K562 (cell line): Measurements from ENCODE around the gene EXOG. TPM values are rescaled to one million over a fixed set of nuclear protein-coding genes. Genes with fewer than 3 reads are reported as not detected.
A peak's percentile ranks its signal among the peaks of the same experiment; 100 is the strongest.

Experiments
- ATAC-seq: fragments of 200-7000 bp; cut with Tn5 transposase; 3 replicates; pipeline ENCODE4 v1.9.1; 2020; ENCODE audit warnings: moderate library complexity
- BruUV-seq: library from RNA; stranded (reverse); fragments of 400-500 nt; replicated peaks from 2 replicates; lab custom pipeline; 2021; lab: Mats Ljungman, UMichigan
- CTCF ChIA-PET: fragments of 300-600 bp; formaldehyde crosslinking; extraction: SDS; loops from one replicate; lab custom pipeline; 2021; ENCODE audit warnings: low intra/inter-chr PET ratio; lab: Yijun Ruan, JAX
- POLR2A ChIA-PET: fragments of 300-600, 350-650 bp; sonication (Branson Sonifier 250); formaldehyde crosslinking; extraction: SDS; loops from one replicate; lab custom pipeline; 2021; ENCODE audit warnings: antibody characterized with exemption, inconsistent platforms; lab: Yijun Ruan, JAX
- DNase-seq, 4 experiments: peaks; one replicate each; pipeline versions ENCODE4 v3.0.0 to v3.0.0-alpha.2; 2011 to 2018; ENCODE audit warnings: low spot score in 3 of 4, mixed read lengths in 3 of 4; ENCODE audit errors: extremely low read depth in 1 of 4
- FAIRE-seq: peaks from 2 replicates; lab custom pipeline; 2011; peaks lifted over from hg19 to GRCh38; lab: Jason Lieb, UNC
- H2AFZ ChIP-seq: 2 replicates; pipeline ENCODE4 v1.6.0; 2011; ENCODE audit warnings: low read depth, low read length, control low read depth, inconsistent platforms
- H3K27ac ChIP-seq: fragments of 200-600 bp; 3 replicates; pipeline ENCODE4 v1.8.0; 2011; ENCODE audit warnings: low read depth, mild to moderate bottlenecking, control low read depth, inconsistent platforms, low read length, moderate library complexity, mixed read lengths; ENCODE audit errors: extremely low read depth
- H3K27me3 ChIP-seq, 2 experiments: fragments of 300-600 bp in 1 of 2; 2 replicates in 1 of 2; 3 replicates in 1 of 2; pipeline versions ENCODE4 v1.6.0 to v1.8.0; 2011; ENCODE audit warnings: inconsistent platforms in 2 of 2, low read length in 2 of 2, mild to moderate bottlenecking in 1 of 2, mixed read lengths in 1 of 2, moderate library complexity in 1 of 2; ENCODE audit not compliant: control insufficient read depth in 2 of 2, insufficient read depth in 2 of 2
- H3K36me3 ChIP-seq: fragments of 300-600 bp; 3 replicates; pipeline ENCODE4 v1.8.0; 2011; ENCODE audit warnings: mild to moderate bottlenecking, low read length, inconsistent platforms; ENCODE audit not compliant: control insufficient read depth, insufficient read depth
- H3K4me1 ChIP-seq, 2 experiments: fragments of 200-600 bp in 1 of 2; replicated peaks in 1 of 2; 2 replicates in 1 of 2; 3 replicates in 1 of 2; pipeline versions ENCODE4 v1.5.1 to v1.8.0; 2011; ENCODE audit warnings: inconsistent platforms in 2 of 2, low read length in 2 of 2, mild to moderate bottlenecking in 1 of 2, mixed read lengths in 1 of 2, moderate library complexity in 1 of 2; ENCODE audit not compliant: control insufficient read depth in 2 of 2, insufficient read depth in 2 of 2
- H3K4me2 ChIP-seq: 2 replicates; pipeline ENCODE4 v1.6.1; 2011; ENCODE audit warnings: low read length, control low read depth, inconsistent platforms, mixed read lengths; ENCODE audit not compliant: insufficient read depth
- H3K4me3 ChIP-seq: fragments of 200-600 bp; sonication (generic), shearing (Covaris generic); 2 replicates; pipeline ENCODE4 v1.5.1; 2016; ENCODE audit warnings: control low read depth, inconsistent platforms
- H3K79me2 ChIP-seq: fragments of 200-600 bp; 3 replicates; pipeline ENCODE4 v1.8.0; 2011; ENCODE audit warnings: low read length, inconsistent platforms; ENCODE audit not compliant: control insufficient read depth, insufficient read depth
- H3K9ac ChIP-seq, 2 experiments: 2 replicates each; pipeline versions ENCODE4 v1.6.0 to v1.6.1; 2011; ENCODE audit warnings: low read depth in 2 of 2, low read length in 2 of 2, control low read depth in 1 of 2, inconsistent platforms in 1 of 2, mild to moderate bottlenecking in 1 of 2, mixed read lengths in 1 of 2; ENCODE audit not compliant: insufficient read depth in 1 of 2
- H3K9me1 ChIP-seq: one replicate; pipeline ENCODE4 v1.6.0; 2011; ENCODE audit warnings: inconsistent platforms, mild to moderate bottlenecking, low read length, moderate library complexity; ENCODE audit not compliant: control insufficient read depth, insufficient read depth
- H3K9me3 ChIP-seq: replicated peaks from 2 replicates; pipeline ENCODE4 v1.5.1; 2011; ENCODE audit warnings: low read depth, low read length, inconsistent platforms; ENCODE audit not compliant: control insufficient read depth, insufficient read depth
- H4K20me1 ChIP-seq: replicated peaks from 2 replicates; pipeline ENCODE4 v1.6.1; 2011; ENCODE audit warnings: low read length, inconsistent platforms, mixed read lengths; ENCODE audit not compliant: control insufficient read depth, insufficient read depth
- ARID3A ChIP-seq: IDR thresholded peaks from 2 replicates; pipeline ENCODE4 v1.6.1; 2012; ENCODE audit warnings: low read depth, low read length, improper control_type of control experiment, borderline replicate concordance
- ATF1 ChIP-seq, 2 experiments: fragments of 450-650 bp in 1 of 2; IDR thresholded peaks; 2 replicates each; pipeline ENCODE4 v1.6.1; 2016; ENCODE audit warnings: missing compliant biosample characterization in 1 of 2, missing genetic modification characterization in 1 of 2
- DEAF1 ChIP-seq: fragments of 450-650 bp; formaldehyde crosslinking; IDR thresholded peaks from 2 replicates; pipeline ENCODE4 v1.4.0; 2020; ENCODE audit warnings: mild to moderate bottlenecking, moderate library complexity
- HMBOX1 ChIP-seq: sonication (generic); IDR thresholded peaks from 2 replicates; pipeline ENCODE4 v1.6.1; 2016
- HOXB6 ChIP-seq: fragments of 250-450 bp; sonication (Bioruptor Pico); IDR thresholded peaks from 2 replicates; pipeline ENCODE4 v1.5.1; 2022; ENCODE audit warnings: mild to moderate bottlenecking, borderline replicate concordance
- IRF9 ChIP-seq: fragments of 450-650 bp; IDR thresholded peaks from 2 replicates; pipeline ENCODE4 v1.6.1; 2016; ENCODE audit warnings: missing biosample characterization, missing genetic modification characterization
- JUNB ChIP-seq: fragments of 450-650 bp; formaldehyde crosslinking; conservative IDR thresholded peaks from 2 replicates; pipeline ENCODE4 v1.4.0; 2020; ENCODE audit warnings: mild to moderate bottlenecking
- MAFK ChIP-seq: IDR thresholded peaks from 2 replicates; pipeline ENCODE4 v1.6.1; 2011; ENCODE audit warnings: low read length, improper control_type of control experiment
- MEIS2 ChIP-seq: fragments of 450-650 bp; IDR thresholded peaks from 2 replicates; pipeline ENCODE4 v1.6.1; 2014; ENCODE audit warnings: mild to moderate bottlenecking; ENCODE audit not compliant: partially characterized antibody
- MTA1 ChIP-seq: fragments of 450-650 bp; IDR thresholded peaks from 2 replicates; pipeline ENCODE4 v1.6.1; 2017; ENCODE audit warnings: borderline replicate concordance
- NCOA1 ChIP-seq: fragments of 450-650 bp; IDR thresholded peaks from 2 replicates; pipeline ENCODE4 v1.6.1; 2016; ENCODE audit warnings: low read depth
- NR4A1 ChIP-seq, 2 experiments: fragments of 250-450 bp in 1 of 2; fragments of 450-650 bp in 1 of 2; sonication (Bioruptor Pico) in 1 of 2; IDR thresholded peaks; 2 replicates each; pipeline versions ENCODE4 v1.4.0 to v1.6.1; 2016 to 2020; ENCODE audit warnings: mild to moderate bottlenecking in 2 of 2, missing compliant biosample characterization in 1 of 2, missing genetic modification characterization in 1 of 2, moderate library complexity in 1 of 2
- POLR2AphosphoS5 ChIP-seq: IDR thresholded peaks from 2 replicates; pipeline ENCODE4 v1.6.1; 2011; ENCODE audit warnings: mild to moderate bottlenecking, low read depth, low read length, moderate library complexity; ENCODE audit not compliant: control insufficient read depth, insufficient read depth
- PTRF ChIP-seq: fragments of 450-650 bp; IDR thresholded peaks from 2 replicates; pipeline ENCODE4 v1.6.1; 2016; ENCODE audit warnings: mild to moderate bottlenecking, missing genetic modification characterization, missing compliant biosample characterization
- ZBED1 ChIP-seq: IDR thresholded peaks from 2 replicates; pipeline ENCODE4 v1.6.1; 2014
- ZNF76 ChIP-seq: fragments of 250-450 bp; sonication (Bioruptor Pico); IDR thresholded peaks from 2 replicates; pipeline ENCODE4 v1.4.0; 2020; ENCODE audit warnings: mild to moderate bottlenecking, moderate library complexity, borderline replicate concordance
- ZNF764 ChIP-seq: fragments of 250-450 bp; sonication (Bioruptor Pico); IDR thresholded peaks from 2 replicates; pipeline ENCODE4 v1.4.0; 2020; ENCODE audit warnings: low read depth, mild to moderate bottlenecking, moderate library complexity
- ZNF77 ChIP-seq: fragments of 250-450 bp; sonication (Bioruptor Pico); IDR thresholded peaks from 2 replicates; pipeline ENCODE4 v1.5.0; 2020
- WGBS: fragments of 100-300 bp; shearing (Covaris generic); methylation state at CpG from one replicate; pipeline ENCODE4 v1.1.6; 2016; ENCODE audit warnings: low coverage, mixed read lengths; ENCODE audit not compliant: insufficient coverage; ENCODE audit errors: missing lambda C conversion rate; 5-methylcytosine and 5-hydroxymethylcytosine counted together
- in situ Hi-C: fragments of 300-500 bp; cut with MboI; formaldehyde crosslinking; loops from 4 replicates; pipeline ENCODE4 v1.15.0; 2018; ENCODE audit warnings: inconsistent platforms, mixed read lengths
- intact Hi-C: fragments of 100-400 bp; cut with micrococcal nuclease; formaldehyde crosslinking; loops from 2 replicates; pipeline ENCODE4 v1.14.2; 2022
- polyA plus RNA-seq, 8 experiments: library from polyadenylated mRNA; depleted of rRNA in 4 of 8; stranded (reverse) in 5 of 8; unstranded in 3 of 8; fragments of >200 nt; fragmentation: Nextera tagmentation in 2 of 8; fragmentation: Illumina TruSeq in 1 of 8; extraction: Ambion mirVana in 2 of 8; extraction: Trizol in 1 of 8; gene quantifications; 2 replicates each; pipeline versions ENCODE4 v1.2.1 to v1.2.3, GENCODE V29; 2011 to 2014; ENCODE audit warnings: inconsistent platforms in 1 of 8, missing spikeins in 1 of 8
- total RNA-seq, 7 experiments: library from RNA; depleted of rRNA in 6 of 7; stranded (reverse); fragments of >200 nt in 6 of 7; fragmentation: Illumina TruSeq in 2 of 7; extraction: Trizol in 2 of 7; gene quantifications; 2 replicates each; pipeline versions ENCODE4 v1.2.1 to v1.2.3, GENCODE V29; 2011 to 2021; ENCODE audit warnings: low replicate concordance in 1 of 7

EXOG gene
- total and polyA plus RNA-seq, 9 of the 15 experiments (the other 6 are each of a cell fraction or from before 2014, with no cell fraction given): 10.8 to 21.7 (median 14.8) TPM

GRCh38 chr3:38516669-38517068 lies 20.5 kb downstream of the EXOG start:
- no TSS peak for BruUV-seq
- Histone ChIP-seq H4K20me1 (no peaks in the 10 kb centered on the region), H3K79me2 (no peaks in the 10 kb centered on the region), H3K27ac (no peak overlapping the region), H3K4me1 (no peaks in the 10 kb centered on the region), H3K4me3 (no peak overlapping the region), H3K27me3 (no peaks in the 10 kb centered on the region), H3K9me1 (no peaks in the 10 kb centered on the region), H3K9ac (no peak overlapping the region), H3K9me3 (no peaks in the 10 kb centered on the region), H3K36me3 (peaks cover 9% of the 10 kb centered on the region; the same call in 2 of the 3 replicates), H3K4me2 (no peak overlapping the region), H2AFZ (no peak overlapping the region)
- DNase-seq: peak in 1 of 4 experiments; percentile 20
- in situ Hi-C loops: no loop called here
- no peak for FAIRE-seq
- ATAC-seq: peak; percentile 76
- POLR2A ChIA-PET: interaction anchor here (0.7 to 0.8 kb wide), 2 partner anchors 20 to 243 kb away, joined by 3 to 4 read pairs; partner anchors contain the start of gene EXOG
- 25% methylated on average over 1 of the region's 1 CpG for whole genome bisulfite sequencing
- intact Hi-C loops: no loop called here
- CTCF ChIA-PET: no interaction called here
- TF ChIP-seq NR4A1 (CRISPR knock-in tag; IDR thresholded peaks at IDR 0.05) (no peak), NR4A1 (tag; IDR thresholded peaks at IDR 0.05) (no peak), DEAF1 (CRISPR knock-in tag) (no peak), HOXB6 (CRISPR knock-in tag) (no peak), ZNF77 (CRISPR knock-in tag) (no peak), POLR2AphosphoS5 (no peak), ATF1 (CRISPR knock-in tag; IDR thresholded peaks at IDR 0.05) (no peak), ATF1 (tag; IDR thresholded peaks at IDR 0.05) (no peak), NCOA1 (no peak), PTRF (tag) (no peak), MTA1 (no peak), ZNF764 (CRISPR knock-in tag) (no peak), ZBED1 (no peak), HMBOX1 (0 out of 2 replicates have a peak, but pooled peaks have one; percentile 26), MAFK (peak; percentile 75), ZNF76 (CRISPR knock-in tag) (no peak), MEIS2 (peak; percentile 66), ARID3A (0 out of 2 replicates have a peak, but pooled peaks have one; percentile 22), JUNB (CRISPR knock-in tag) (no peak), IRF9 (tag) (no peak)
